Astrocyte of the cerebellum (primary cell): Measurements from ENCODE around the gene TRPM8.

Experiments
- DNase-seq: peaks from one replicate; pipeline ENCODE4 v3.0.0-alpha.2; 2011; ENCODE audit warnings: low read depth
- H3K4me3 ChIP-seq: 2 replicates; pipeline ENCODE4 v1.5.1; 2011; ENCODE audit warnings: mild to moderate bottlenecking, low read depth, low read length, moderate library complexity
- in situ Hi-C: cut with HindIII; loops from 2 replicates; pipeline ENCODE4 v1.10.0; 2017; ENCODE audit warnings: low sequenced_read_pairs
- TF ChIP-seq, protein P1 (sequence below): IDR thresholded peaks from 2 replicates; pipeline ENCODE4 v1.5.1; 2012; ENCODE audit warnings: low read length, low read depth, moderate library complexity, mild to moderate bottlenecking; ENCODE audit errors: missing control alignments

Gene TRPM8

DNA sequence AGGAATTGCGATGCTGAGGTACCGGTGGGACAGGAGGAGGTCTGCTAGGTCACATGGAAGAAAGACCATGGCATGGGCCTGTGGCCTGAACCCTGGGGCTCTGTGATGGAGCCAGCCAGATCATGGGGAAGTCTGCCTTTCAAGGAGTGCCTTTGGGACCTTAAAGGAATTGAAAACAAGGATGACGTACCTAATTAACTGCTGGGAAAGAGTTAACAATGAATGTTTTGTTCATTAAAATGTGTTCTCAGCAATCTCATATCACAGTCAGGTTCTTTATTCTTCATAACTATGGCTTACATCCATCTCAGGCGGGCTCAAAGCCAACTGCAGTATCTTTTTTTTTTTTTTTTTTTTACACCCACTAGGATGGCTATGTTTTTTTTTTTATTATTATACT is 25.6 kb downstream of the TRPM8 start:
- H3K4me3 ChIP-seq = no peak overlapping the region
- no peak for DNase-seq
- TF ChIP-seq, protein P1, sequence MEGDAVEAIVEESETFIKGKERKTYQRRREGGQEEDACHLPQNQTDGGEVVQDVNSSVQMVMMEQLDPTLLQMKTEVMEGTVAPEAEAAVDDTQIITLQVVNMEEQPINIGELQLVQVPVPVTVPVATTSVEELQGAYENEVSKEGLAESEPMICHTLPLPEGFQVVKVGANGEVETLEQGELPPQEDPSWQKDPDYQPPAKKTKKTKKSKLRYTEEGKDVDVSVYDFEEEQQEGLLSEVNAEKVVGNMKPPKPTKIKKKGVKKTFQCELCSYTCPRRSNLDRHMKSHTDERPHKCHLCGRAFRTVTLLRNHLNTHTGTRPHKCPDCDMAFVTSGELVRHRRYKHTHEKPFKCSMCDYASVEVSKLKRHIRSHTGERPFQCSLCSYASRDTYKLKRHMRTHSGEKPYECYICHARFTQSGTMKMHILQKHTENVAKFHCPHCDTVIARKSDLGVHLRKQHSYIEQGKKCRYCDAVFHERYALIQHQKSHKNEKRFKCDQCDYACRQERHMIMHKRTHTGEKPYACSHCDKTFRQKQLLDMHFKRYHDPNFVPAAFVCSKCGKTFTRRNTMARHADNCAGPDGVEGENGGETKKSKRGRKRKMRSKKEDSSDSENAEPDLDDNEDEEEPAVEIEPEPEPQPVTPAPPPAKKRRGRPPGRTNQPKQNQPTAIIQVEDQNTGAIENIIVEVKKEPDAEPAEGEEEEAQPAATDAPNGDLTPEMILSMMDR = no peak
- in situ Hi-C loops = no loop called here

DNA sequence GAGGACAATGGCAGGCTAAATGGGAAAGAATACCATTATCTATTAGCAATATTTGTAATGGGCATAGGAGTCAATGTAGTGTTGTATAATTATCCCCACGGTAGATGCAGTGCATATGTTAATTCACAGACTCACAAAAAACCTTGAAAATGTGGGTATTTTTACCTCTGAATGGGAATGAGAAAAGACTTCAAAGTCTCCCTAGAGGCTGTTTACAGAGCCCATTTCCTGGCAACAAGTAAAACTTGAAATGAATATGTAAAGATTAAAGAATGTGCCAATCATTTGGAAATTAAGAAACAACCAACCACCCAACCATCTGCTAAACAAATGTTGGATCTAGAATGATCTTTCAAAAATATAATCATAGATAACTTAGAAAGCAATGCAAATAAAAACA is 27.1 kb downstream of the TRPM8 start:
- TF ChIP-seq, protein P1 = no peak
- H3K4me3 ChIP-seq = no peak overlapping the region
- in situ Hi-C loops = no loop called here
- DNase-seq = no peak

DNA sequence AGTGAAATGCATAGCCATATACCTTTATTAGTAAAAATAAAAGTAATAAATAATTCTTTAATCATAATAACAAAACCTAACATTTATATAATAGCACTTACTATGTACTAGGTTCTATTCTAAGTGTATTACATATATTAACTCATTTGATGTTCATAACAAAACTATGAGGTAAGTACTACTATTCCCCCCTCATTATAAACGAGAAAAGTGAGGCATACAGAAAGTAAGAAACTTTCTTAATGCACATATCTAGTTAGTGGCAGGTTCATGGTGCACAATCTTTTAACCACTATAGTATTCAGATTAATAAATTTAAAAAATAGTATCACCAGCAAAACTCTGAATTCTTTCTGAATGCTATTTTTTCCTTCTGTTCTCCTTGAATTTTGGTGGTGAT is 27.5 kb downstream of the TRPM8 start:
- in situ Hi-C loops = no loop called here
- no peak overlapping the region for H3K4me3 ChIP-seq
- TF ChIP-seq, protein P1 = no peak
- DNase-seq = no peak

DNA sequence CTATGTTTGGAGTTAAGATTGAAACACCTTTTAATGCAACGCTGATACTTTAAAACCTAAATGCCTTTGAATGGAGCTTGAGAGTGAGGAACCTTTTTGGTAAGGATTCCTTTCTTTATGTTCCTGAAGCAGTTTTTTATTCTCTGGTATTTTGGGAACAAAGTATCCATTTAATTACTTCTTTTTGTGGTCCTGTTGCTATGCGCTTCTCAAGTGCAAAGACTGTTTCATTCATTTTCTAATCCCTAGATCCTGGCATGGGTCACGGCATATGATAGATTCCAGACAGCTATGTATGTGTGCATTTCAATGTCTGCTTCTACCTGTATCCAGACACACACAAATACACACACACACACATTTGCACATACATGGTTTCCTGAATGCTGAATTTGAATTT is 28.0 kb downstream of the TRPM8 start:
- in situ Hi-C loops = no loop called here
- DNase-seq = no peak
- H3K4me3 ChIP-seq = no peak overlapping the region
- TF ChIP-seq, protein P1 = no peak

DNA sequence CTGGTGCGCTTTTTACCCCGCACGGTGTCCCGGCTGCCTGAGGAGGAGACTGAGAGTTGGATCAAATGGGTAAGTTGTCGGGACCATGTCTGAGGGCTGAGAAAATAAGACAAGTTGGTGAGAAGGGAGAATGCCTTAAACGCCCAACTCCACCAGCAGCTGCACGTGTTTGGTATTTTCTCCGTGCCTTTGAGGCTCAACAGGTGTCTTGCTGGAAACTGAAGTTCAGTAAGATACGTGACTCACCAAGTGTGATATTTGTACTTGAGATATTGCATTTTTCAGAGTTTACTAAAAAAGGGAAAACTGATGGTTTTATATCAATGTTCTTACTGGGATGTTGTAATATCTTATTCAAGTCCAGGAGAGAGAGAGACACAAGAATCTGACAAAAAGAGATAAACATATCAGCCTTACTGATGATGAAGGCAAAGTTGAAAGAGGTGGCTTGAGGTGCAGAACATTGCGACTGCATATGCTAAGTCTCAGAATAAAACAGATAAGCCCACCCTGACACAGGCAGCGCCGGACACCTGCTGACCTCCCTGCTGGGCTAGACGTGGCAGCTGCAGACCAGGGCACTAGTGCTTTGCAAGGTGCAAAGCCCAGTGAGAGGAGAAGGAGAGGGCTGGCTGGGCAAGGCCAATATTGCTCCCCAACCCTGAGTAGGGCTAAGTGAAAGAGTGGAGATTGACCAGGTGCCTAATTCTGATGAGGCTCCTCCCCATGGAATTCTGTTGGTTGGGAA is 33.1 kb downstream of the TRPM8 start:
- no peak for DNase-seq
- H3K4me3 ChIP-seq = no peak overlapping the region
- TF ChIP-seq, protein P1 = no peak
- in situ Hi-C loops = loop anchor here (25.0 kb wide), 1 partner anchor 562 kb away; no protein-coding TSS in a partner anchor

DNA sequence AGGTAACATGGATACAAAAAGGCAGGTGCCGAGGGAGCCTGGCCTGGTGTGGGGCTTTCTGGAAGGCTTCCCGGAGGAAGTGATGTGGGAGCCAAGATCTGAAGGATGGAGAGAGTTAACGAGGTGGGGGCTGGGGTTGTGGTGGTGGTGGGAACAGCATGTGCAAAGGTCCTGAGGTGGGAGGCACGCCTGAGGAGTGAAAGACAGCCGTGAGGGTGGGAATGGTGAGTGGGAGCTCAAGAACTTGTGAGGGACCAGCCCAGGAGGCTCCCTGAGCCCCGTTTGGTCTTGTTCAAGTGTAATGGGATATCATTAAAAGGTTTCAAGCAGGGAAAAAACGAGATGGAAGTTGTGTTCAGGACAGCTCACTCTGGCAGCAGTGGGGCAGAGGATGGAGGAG is 35.2 kb downstream of the TRPM8 start:
- TF ChIP-seq, protein P1 = no peak
- no peak overlapping the region for H3K4me3 ChIP-seq
- in situ Hi-C loops = loop anchor here (25.0 kb wide), 1 partner anchor 560 kb away; no protein-coding TSS in a partner anchor
- no peak for DNase-seq
